A549 (cell line): ENCODE measurements around the gene HAO2. TPM values are rescaled to one million over a fixed set of nuclear protein-coding genes. Genes with fewer than 3 reads are reported as not detected.

Experiments used
- ATAC-seq, 2 experiments: fragments of 200-7000 bp in 1 of 2; fragments of >200 bp in 1 of 2; cut with Nextera tagmentation in 1 of 2; cut with Tn5 transposase in 1 of 2; 3 replicates each; pipeline versions ENCODE4 v1.8.0 to v1.9.1; 2018 to 2020; ENCODE audit warnings: mild to moderate bottlenecking in 1 of 2, moderate library complexity in 1 of 2
- CTCF ChIA-PET: fragments of 300-600 bp; sonication (Branson Sonifier 250); formaldehyde crosslinking; extraction: SDS; loops from one replicate; lab custom pipeline; 2021; ENCODE audit warnings: antibody characterized with exemption, inconsistent platforms; lab: Yijun Ruan, JAX
- POLR2A ChIA-PET: fragments of 350-600 bp; formaldehyde crosslinking; extraction: SDS; loops from one replicate; lab custom pipeline; 2021; ENCODE audit warnings: antibody characterized with exemption, inconsistent platforms; lab: Yijun Ruan, JAX
- DNase-seq, 2 experiments: peaks; one replicate each; pipeline versions ENCODE4 v3.0.0 to v3.0.0-alpha.2; 2011 to 2016; ENCODE audit warnings: low read depth in 1 of 2, low spot score in 1 of 2
- FAIRE-seq: peaks from 2 replicates; lab custom pipeline; 2011; peaks lifted over from hg19 to GRCh38; lab: Jason Lieb, UNC
- H3K27ac ChIP-seq, 2 experiments: fragments of >200 bp; sonication (Bioruptor Twin); formaldehyde crosslinking; 3 replicates each; pipeline ENCODE4 v1.5.1; 2016 to 2017
- H3K4me1 ChIP-seq: fragments of >200 bp; sonication (Bioruptor Twin); formaldehyde crosslinking; 3 replicates; pipeline ENCODE4 v1.6.1; 2016
- H3K4me2 ChIP-seq: fragments of >200 bp; sonication (Bioruptor Twin); formaldehyde crosslinking; 3 replicates; pipeline ENCODE4 v1.6.1; 2016
- H3K4me3 ChIP-seq: fragments of >200 bp; sonication (Bioruptor Twin); formaldehyde crosslinking; 3 replicates; pipeline ENCODE4 v1.5.1; 2016
- H3K9me3 ChIP-seq: fragments of >200 bp; sonication (Bioruptor Twin); formaldehyde crosslinking; 3 replicates; pipeline ENCODE4 v1.6.1; 2016
- BHLHE40 ChIP-seq: IDR thresholded peaks from 2 replicates; pipeline ENCODE4 v1.6.1; 2012; ENCODE audit warnings: low read depth, low read length, inconsistent platforms
- CBX2 ChIP-seq: fragments of 200-600 bp; sonication (generic); IDR thresholded peaks from 2 replicates; pipeline ENCODE4 v1.6.1; 2016; ENCODE audit warnings: low read depth, mild to moderate bottlenecking, borderline replicate concordance
- CEBPB ChIP-seq, 2 experiments: fragments of >200 bp in 1 of 2; sonication (Bioruptor Twin) in 1 of 2; formaldehyde crosslinking in 1 of 2; IDR thresholded peaks; 2 replicates each; pipeline ENCODE4 v1.6.1; 2012 to 2016
- EHMT2 ChIP-seq: fragments of 200-600 bp; sonication (generic); IDR thresholded peaks from 2 replicates; pipeline ENCODE4 v1.6.1; 2016; ENCODE audit warnings: antibody characterized with exemption, low read depth, mild to moderate bottlenecking, moderate library complexity
- EP300 ChIP-seq, 2 experiments: fragments of >200 bp; sonication (Bioruptor Twin); formaldehyde crosslinking; IDR thresholded peaks; 2 replicates in 1 of 2; 3 replicates in 1 of 2; pipeline ENCODE4 v1.6.1; 2016 to 2017
- FOSB ChIP-seq: fragments of 250-450 bp; sonication (Bioruptor Pico); IDR thresholded peaks from 2 replicates; pipeline ENCODE4 v1.5.0; 2020; ENCODE audit warnings: mild to moderate bottlenecking, moderate library complexity
- FOSL2 ChIP-seq, 2 experiments: fragments of 450-650 bp in 1 of 2; fragments of >200 bp in 1 of 2; sonication (Bioruptor Twin) in 1 of 2; formaldehyde crosslinking; IDR thresholded peaks; 2 replicates each; pipeline versions ENCODE4 v1.5.0 to v1.6.1; 2016 to 2020; ENCODE audit warnings: mild to moderate bottlenecking in 1 of 2, moderate library complexity in 1 of 2
- HEYL ChIP-seq: fragments of 250-450 bp; sonication (Bioruptor Pico); IDR thresholded peaks from 2 replicates; pipeline ENCODE4 v1.8.0; 2021; ENCODE audit warnings: mild to moderate bottlenecking, moderate library complexity
- HOXB5 ChIP-seq: fragments of 250-450 bp; sonication (Bioruptor Pico); IDR thresholded peaks from 2 replicates; pipeline ENCODE4 v1.5.0; 2020; ENCODE audit warnings: mild to moderate bottlenecking, moderate library complexity
- JUN ChIP-seq, 2 experiments: fragments of >200 bp; sonication (Bioruptor Twin); formaldehyde crosslinking; IDR thresholded peaks; 2 replicates in 1 of 2; 3 replicates in 1 of 2; pipeline ENCODE4 v1.6.1; 2016 to 2017
- JUNB ChIP-seq: fragments of >200 bp; sonication (Bioruptor Twin); formaldehyde crosslinking; IDR thresholded peaks from 2 replicates; pipeline ENCODE4 v1.6.1; 2016
- KDM1A ChIP-seq: fragments of 200-600 bp; sonication (generic); IDR thresholded peaks from 2 replicates; pipeline ENCODE4 v1.6.1; 2016; ENCODE audit warnings: low read depth, mild to moderate bottlenecking
- KDM5A ChIP-seq: fragments of 200-600 bp; sonication (generic); IDR thresholded peaks from 2 replicates; pipeline ENCODE4 v1.6.1; 2016; ENCODE audit warnings: antibody characterized with exemption, mild to moderate bottlenecking
- NPAS2 ChIP-seq: fragments of 250-450 bp; sonication (Bioruptor Pico); IDR thresholded peaks from 2 replicates; pipeline ENCODE4 v1.8.0; 2022; ENCODE audit warnings: mild to moderate bottlenecking, moderate library complexity, borderline replicate concordance
- PHF8 ChIP-seq: fragments of 200-600 bp; sonication (generic); IDR thresholded peaks from 2 replicates; pipeline ENCODE4 v1.6.1; 2016; ENCODE audit warnings: low read depth, mild to moderate bottlenecking, antibody characterized with exemption, moderate library complexity, borderline replicate concordance
- RAD21 ChIP-seq, 2 experiments: fragments of >200 bp in 1 of 2; sonication (Bioruptor Twin) in 1 of 2; formaldehyde crosslinking in 1 of 2; IDR thresholded peaks in 1 of 2; conservative IDR thresholded peaks in 1 of 2; 2 replicates in 1 of 2; 3 replicates in 1 of 2; pipeline ENCODE4 v1.6.1; 2012 to 2018; ENCODE audit warnings: inconsistent platforms in 1 of 2
- RCOR1 ChIP-seq: fragments of 150-350 bp; IDR thresholded peaks from 2 replicates; pipeline ENCODE4 v1.6.1; 2014; ENCODE audit warnings: antibody characterized with exemption, low read length, low read depth
- RFX5 ChIP-seq: fragments of 450-650 bp; IDR thresholded peaks from 2 replicates; pipeline ENCODE4 v1.7.1; 2014; ENCODE audit warnings: antibody characterized with exemption, mild to moderate bottlenecking, moderate library complexity
- SMC3 ChIP-seq: fragments of >200 bp; sonication (Bioruptor Twin); formaldehyde crosslinking; IDR thresholded peaks from 3 replicates; pipeline ENCODE4 v1.6.1; 2018; ENCODE audit warnings: inconsistent platforms
- SREBF2 ChIP-seq: fragments of 450-650 bp; IDR thresholded peaks from 2 replicates; pipeline ENCODE4 v1.6.1; 2014; ENCODE audit warnings: mild to moderate bottlenecking, moderate library complexity
- TFCP2L1 ChIP-seq: fragments of 250-450 bp; sonication (Bioruptor Pico); IDR thresholded peaks from 2 replicates; pipeline ENCODE4 v1.5.0; 2021; ENCODE audit warnings: mild to moderate bottlenecking
- ZNF302 ChIP-seq: fragments of 250-450 bp; sonication (Bioruptor Pico); IDR thresholded peaks from 2 replicates; pipeline ENCODE4 v1.9.0; 2021; ENCODE audit warnings: inconsistent platforms, mild to moderate bottlenecking, moderate library complexity
- WGBS: methylation state at CpG from one replicate; pipeline ENCODE4 v1.1.6; 2017; ENCODE audit errors: missing lambda C conversion rate; 5-methylcytosine and 5-hydroxymethylcytosine counted together
- polyA plus RNA-seq, 4 experiments: library from polyadenylated mRNA; depleted of rRNA in 3 of 4; stranded (reverse); fragments of >200 nt; fragmentation: RNase III in 1 of 4; extraction: RNeasy Plus Mini Kit Qiagen cat#74134 plus additional on column Dnase treatment in 1 of 4; gene quantifications; 2 replicates in 3 of 4; 3 replicates in 1 of 4; pipeline ENCODE4 v1.2.3, GENCODE V29; 2011 to 2017
- TF ChIP-seq, protein P1 (sequence below): IDR thresholded peaks from 2 replicates; pipeline ENCODE4 v1.6.1; 2012
- TF ChIP-seq, protein P2 (sequence below): fragments of 200-600 bp; sonication (generic); IDR thresholded peaks from 2 replicates; pipeline ENCODE4 v1.6.1; 2016; ENCODE audit warnings: antibody characterized with exemption, mild to moderate bottlenecking, moderate library complexity
- TF ChIP-seq, protein P3 (sequence below): fragments of 250-450 bp; sonication (Bioruptor Pico); IDR thresholded peaks from 2 replicates; pipeline ENCODE4 v1.5.0; 2021; ENCODE audit warnings: mild to moderate bottlenecking, moderate library complexity, borderline replicate concordance

The HAO2 gene
- polyA plus RNA-seq, 2 of the 4 experiments (the other 2 are of a cell fraction), result 0.05 to 0.10 TPM

DNA sequence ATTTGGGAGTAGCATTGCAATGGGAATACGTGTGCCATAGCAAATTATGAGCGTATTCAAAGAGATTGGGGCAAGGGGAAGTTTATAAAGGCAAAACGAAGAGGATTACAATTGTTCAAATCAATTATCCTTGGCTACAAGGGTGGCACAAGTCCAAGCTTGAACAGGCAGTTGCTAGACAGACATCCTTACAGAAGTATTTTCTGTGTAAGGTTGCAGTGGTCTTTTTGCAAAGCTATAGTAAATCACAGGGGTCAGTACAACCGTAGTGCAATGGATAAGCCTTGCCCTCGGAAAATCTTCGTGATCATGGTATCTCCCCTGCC lies 37.4 kb upstream of the HAO2 start:
- no peak for FAIRE-seq
- CTCF ChIA-PET, result no interaction called here

DNA sequence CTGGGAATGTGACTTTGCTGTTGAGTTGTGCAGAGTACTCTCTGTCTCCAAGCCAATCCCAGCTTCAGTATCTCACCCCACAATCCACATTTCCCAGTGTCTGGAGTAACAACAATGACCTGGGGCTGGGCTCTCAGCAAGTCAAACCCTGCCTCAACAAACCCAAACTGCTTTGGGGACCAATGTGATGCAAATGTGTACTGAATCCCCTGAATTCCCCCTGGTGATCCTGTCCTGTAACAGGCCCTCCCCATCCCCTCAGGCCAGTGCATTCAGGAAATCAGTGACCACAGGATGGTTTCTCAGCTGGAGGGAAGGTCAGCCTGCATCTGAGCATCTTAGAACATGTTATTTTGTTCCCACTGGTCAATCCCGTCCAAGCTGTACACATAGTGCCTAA lies 36.7 kb upstream of the HAO2 start:
- Histone ChIP-seq H3K27ac (no peak overlapping the region), H3K9me3 (no peaks in the 10 kb centered on the region), H3K4me1 (no peaks in the 10 kb centered on the region), H3K4me2 (no peak overlapping the region), H3K4me3 (no peak overlapping the region)
- WGBS, result 33% methylated on average over 1 of the region's 1 CpG
- DNase-seq, result no peak
- no peak for TF ChIP-seq BHLHE40
- TF ChIP-seq HEYL (CRISPR knock-in tag), result no peak
- TF ChIP-seq, protein P1, sequence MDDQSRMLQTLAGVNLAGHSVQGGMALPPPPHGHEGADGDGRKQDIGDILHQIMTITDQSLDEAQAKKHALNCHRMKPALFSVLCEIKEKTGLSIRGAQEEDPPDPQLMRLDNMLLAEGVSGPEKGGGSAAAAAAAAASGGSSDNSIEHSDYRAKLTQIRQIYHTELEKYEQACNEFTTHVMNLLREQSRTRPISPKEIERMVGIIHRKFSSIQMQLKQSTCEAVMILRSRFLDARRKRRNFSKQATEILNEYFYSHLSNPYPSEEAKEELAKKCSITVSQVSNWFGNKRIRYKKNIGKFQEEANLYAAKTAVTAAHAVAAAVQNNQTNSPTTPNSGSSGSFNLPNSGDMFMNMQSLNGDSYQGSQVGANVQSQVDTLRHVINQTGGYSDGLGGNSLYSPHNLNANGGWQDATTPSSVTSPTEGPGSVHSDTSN, result no peak
- no peak for TF ChIP-seq SREBF2
- TF ChIP-seq TFCP2L1 (CRISPR knock-in tag), result no peak
- TF ChIP-seq, protein P2, sequence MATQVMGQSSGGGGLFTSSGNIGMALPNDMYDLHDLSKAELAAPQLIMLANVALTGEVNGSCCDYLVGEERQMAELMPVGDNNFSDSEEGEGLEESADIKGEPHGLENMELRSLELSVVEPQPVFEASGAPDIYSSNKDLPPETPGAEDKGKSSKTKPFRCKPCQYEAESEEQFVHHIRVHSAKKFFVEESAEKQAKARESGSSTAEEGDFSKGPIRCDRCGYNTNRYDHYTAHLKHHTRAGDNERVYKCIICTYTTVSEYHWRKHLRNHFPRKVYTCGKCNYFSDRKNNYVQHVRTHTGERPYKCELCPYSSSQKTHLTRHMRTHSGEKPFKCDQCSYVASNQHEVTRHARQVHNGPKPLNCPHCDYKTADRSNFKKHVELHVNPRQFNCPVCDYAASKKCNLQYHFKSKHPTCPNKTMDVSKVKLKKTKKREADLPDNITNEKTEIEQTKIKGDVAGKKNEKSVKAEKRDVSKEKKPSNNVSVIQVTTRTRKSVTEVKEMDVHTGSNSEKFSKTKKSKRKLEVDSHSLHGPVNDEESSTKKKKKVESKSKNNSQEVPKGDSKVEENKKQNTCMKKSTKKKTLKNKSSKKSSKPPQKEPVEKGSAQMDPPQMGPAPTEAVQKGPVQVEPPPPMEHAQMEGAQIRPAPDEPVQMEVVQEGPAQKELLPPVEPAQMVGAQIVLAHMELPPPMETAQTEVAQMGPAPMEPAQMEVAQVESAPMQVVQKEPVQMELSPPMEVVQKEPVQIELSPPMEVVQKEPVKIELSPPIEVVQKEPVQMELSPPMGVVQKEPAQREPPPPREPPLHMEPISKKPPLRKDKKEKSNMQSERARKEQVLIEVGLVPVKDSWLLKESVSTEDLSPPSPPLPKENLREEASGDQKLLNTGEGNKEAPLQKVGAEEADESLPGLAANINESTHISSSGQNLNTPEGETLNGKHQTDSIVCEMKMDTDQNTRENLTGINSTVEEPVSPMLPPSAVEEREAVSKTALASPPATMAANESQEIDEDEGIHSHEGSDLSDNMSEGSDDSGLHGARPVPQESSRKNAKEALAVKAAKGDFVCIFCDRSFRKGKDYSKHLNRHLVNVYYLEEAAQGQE, result no peak
- TF ChIP-seq FOSL2 (IDR thresholded peaks at IDR 0.05), result no peak
- TF ChIP-seq FOSL2 (CRISPR knock-in tag; IDR thresholded peaks at IDR 0.05), result no peak
- TF ChIP-seq SMC3, result no peak
- no peak for TF ChIP-seq EP300 (IDR thresholded peaks at IDR 0.05)
- no peak for TF ChIP-seq CEBPB (IDR thresholded peaks at IDR 0.05)
- no peak for TF ChIP-seq HOXB5 (CRISPR knock-in tag)
- TF ChIP-seq EHMT2, result no peak
- TF ChIP-seq ZNF302 (CRISPR knock-in tag), result no peak
- TF ChIP-seq KDM1A, result no peak
- no peak for TF ChIP-seq JUN (IDR thresholded peaks at IDR 0.05)
- TF ChIP-seq PHF8, result no peak
- CTCF ChIA-PET, result no interaction called here
- ATAC-seq, result no peak
- no peak for FAIRE-seq
- POLR2A ChIA-PET, result no interaction called here

More for the DNA sequence above, 37.4 kb upstream of the HAO2 start:
- DNase-seq, result no peak
- H3K9me3 ChIP-seq, result no peaks in the 10 kb centered on the region
- TF ChIP-seq RFX5, result no peak
- TF ChIP-seq CBX2, result no peak
- no peak for TF ChIP-seq HEYL (CRISPR knock-in tag)
- TF ChIP-seq EHMT2, result no peak
- TF ChIP-seq, all 56 proteins: peak for 0
- Histone ChIP-seq H3K4me1 (no peaks in the 10 kb centered on the region), H3K27ac (no peak overlapping the region), H3K4me2 (no peak overlapping the region), H3K4me3 (no peak overlapping the region)
- POLR2A ChIA-PET, result no interaction called here
- 65% methylated on average over 6 of the region's 6 CpGs for WGBS
- ATAC-seq, result no peak

DNA sequence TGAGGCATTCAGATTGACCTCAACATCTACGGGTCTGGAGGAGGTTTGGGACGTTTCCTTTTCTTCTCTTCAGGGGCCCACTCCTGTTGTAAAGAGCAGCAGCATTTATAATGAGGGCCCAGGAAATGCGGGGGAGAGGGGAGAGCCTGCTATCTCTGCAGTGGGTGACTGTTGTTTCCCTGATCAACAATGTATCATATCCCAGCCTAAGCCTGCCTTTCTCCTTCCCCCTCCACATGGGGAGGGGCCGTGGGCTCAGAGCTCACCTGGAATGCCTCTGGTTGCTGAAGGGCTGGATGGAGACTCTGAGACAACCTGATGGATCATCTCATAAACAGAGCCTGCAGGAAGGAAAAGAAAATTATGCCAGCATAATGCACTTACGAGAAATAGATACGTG lies 36.0 kb upstream of the HAO2 start:
- ChIA-PET POLR2A (no interaction called here), CTCF (no interaction called here)
- no peaks in the 10 kb centered on the region for H3K4me1 ChIP-seq
- FAIRE-seq (no peak), DNase-seq (no peak), ATAC-seq (no peak)
- no peak overlapping the region for H3K4me2 ChIP-seq
- no peak overlapping the region for H3K4me3 ChIP-seq
- 67% methylated on average over 4 of the region's 6 CpGs for WGBS
- H3K27ac ChIP-seq, result no peak overlapping the region
- no peaks in the 10 kb centered on the region for H3K9me3 ChIP-seq
- TF ChIP-seq, protein P2, result no peak
- TF ChIP-seq JUNB, result no peak
- TF ChIP-seq NPAS2, result no peak
- no peak for TF ChIP-seq KDM5A
- TF ChIP-seq HEYL (CRISPR knock-in tag), result no peak
- TF ChIP-seq FOSB (CRISPR knock-in tag), result no peak
- TF ChIP-seq, protein P3, sequence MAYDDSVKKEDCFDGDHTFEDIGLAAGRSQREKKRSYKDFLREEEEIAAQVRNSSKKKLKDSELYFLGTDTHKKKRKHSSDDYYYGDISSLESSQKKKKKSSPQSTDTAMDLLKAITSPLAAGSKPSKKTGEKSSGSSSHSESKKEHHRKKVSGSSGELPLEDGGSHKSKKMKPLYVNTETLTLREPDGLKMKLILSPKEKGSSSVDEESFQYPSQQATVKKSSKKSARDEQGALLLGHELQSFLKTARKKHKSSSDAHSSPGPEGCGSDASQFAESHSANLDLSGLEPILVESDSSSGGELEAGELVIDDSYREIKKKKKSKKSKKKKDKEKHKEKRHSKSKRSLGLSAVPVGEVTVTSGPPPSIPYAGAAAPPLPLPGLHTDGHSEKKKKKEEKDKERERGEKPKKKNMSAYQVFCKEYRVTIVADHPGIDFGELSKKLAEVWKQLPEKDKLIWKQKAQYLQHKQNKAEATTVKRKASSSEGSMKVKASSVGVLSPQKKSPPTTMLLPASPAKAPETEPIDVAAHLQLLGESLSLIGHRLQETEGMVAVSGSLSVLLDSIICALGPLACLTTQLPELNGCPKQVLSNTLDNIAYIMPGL (CRISPR knock-in tag), result no peak
- TF ChIP-seq RCOR1, result no peak
- TF ChIP-seq RAD21 (conservative IDR thresholded peaks at IDR 0.05 in 1 of 2, IDR thresholded peaks at IDR 0.05 in 1 of 2), result no peak
